ENCODE measurements around the gene TMEM169. TPM values are rescaled to one million over a fixed set of nuclear protein-coding genes. Genes with fewer than 3 reads are reported as not detected.

TMEM169 gene
- total RNA-seq, 2 donors from 2014 or later, result 0.15 to 0.21 TPM

- H3K4me1 ChIP-seq, result no peaks in the 10 kb centered on the region
- no peaks in the 10 kb centered on the region for H3K9me3 ChIP-seq
- intact Hi-C loops (cut with DNase I), result no loop called here
- H3K9ac ChIP-seq (ENCODE audit: low read depth in 2 of 2, low read length in 2 of 2), result no peak overlapping the region
- H3K27ac ChIP-seq, result no peak overlapping the region
- TF ChIP-seq CTCF (IDR thresholded peaks at IDR 0.05), result no peak
- no peak for DNase-seq
- H3K27me3 ChIP-seq, result no peaks in the 10 kb centered on the region
- no peak overlapping the region for H3K4me3 ChIP-seq
- H3K36me3 ChIP-seq, result no peaks in the 10 kb centered on the region
Observed at GRCh38 chr2:216059233-216059834, 22.4 kb upstream of the TMEM169 start.

- Histone ChIP-seq H3K4me1 (no peaks in the 10 kb centered on the region), H3K4me3 (no peak overlapping the region), H3K27me3 (no peaks in the 10 kb centered on the region), H3K9me3 (no peaks in the 10 kb centered on the region), H3K27ac (no peak overlapping the region), H3K36me3 (no peaks in the 10 kb centered on the region), H3K9ac (ENCODE audit: low read depth in 2 of 2, low read length in 2 of 2) (no peak overlapping the region)
- TF ChIP-seq CTCF (IDR thresholded peaks at IDR 0.05), result no peak
- intact Hi-C loops (cut with DNase I), result no loop called here
- no peak for DNase-seq
Observed at GRCh38 chr2:216064014-216064630, 17.6 kb upstream of the TMEM169 start.

GRCh38 chr2:216064665-216065064 lies 17.1 kb upstream of the TMEM169 start:
- DNase-seq, result no peak
- Histone ChIP-seq H3K27me3 (no peaks in the 10 kb centered on the region), H3K27ac (no peak overlapping the region), H3K4me1 (no peaks in the 10 kb centered on the region), H3K9me3 (no peaks in the 10 kb centered on the region), H3K36me3 (no peaks in the 10 kb centered on the region), H3K4me3 (no peak overlapping the region), H3K9ac (ENCODE audit: low read depth in 2 of 2, low read length in 2 of 2) (no peak overlapping the region)
- no peak for TF ChIP-seq CTCF (IDR thresholded peaks at IDR 0.05)
- intact Hi-C loops (cut with DNase I), result no loop called here

GRCh38 chr2:216066230-216066629 lies 15.5 kb upstream of the TMEM169 start:
- no peaks in the 10 kb centered on the region for H3K4me1 ChIP-seq
- no peak overlapping the region for H3K9ac ChIP-seq (ENCODE audit: low read depth in 2 of 2, low read length in 2 of 2)
- no peak for DNase-seq
- intact Hi-C loops (cut with DNase I), result no loop called here
- no peaks in the 10 kb centered on the region for H3K27me3 ChIP-seq
- TF ChIP-seq CTCF (IDR thresholded peaks at IDR 0.05), result no peak
- H3K27ac ChIP-seq, result no peak overlapping the region
- no peaks in the 10 kb centered on the region for H3K36me3 ChIP-seq
- H3K9me3 ChIP-seq, result no peaks in the 10 kb centered on the region
- no peak overlapping the region for H3K4me3 ChIP-seq

- Histone ChIP-seq H3K27me3 (no peaks in the 10 kb centered on the region), H3K9me3 (no peaks in the 10 kb centered on the region), H3K27ac (no peak overlapping the region), H3K4me1 (no peaks in the 10 kb centered on the region), H3K4me3 (no peak overlapping the region), H3K36me3 (no peaks in the 10 kb centered on the region), H3K9ac (ENCODE audit: low read depth in 2 of 2, low read length in 2 of 2) (no peak overlapping the region)
- TF ChIP-seq CTCF (IDR thresholded peaks at IDR 0.05), result no peak
- intact Hi-C loops (cut with DNase I), result no loop called here
- DNase-seq, result no peak
Observed at GRCh38 chr2:216069028-216069427, 12.7 kb upstream of the TMEM169 start.

Measured in colonic mucosa (tissue), 4 donors.